Breast epithelium (tissue), 4 donors: Measurements from ENCODE around the gene EDEM2. TPM values are rescaled to one million over a fixed set of nuclear protein-coding genes. Genes with fewer than 3 reads are reported as not detected.

Experiments
- DNase-seq, 2 donors: peaks; one replicate each; pipeline ENCODE4 v3.0.0-alpha.2; 2019; ENCODE audit warnings: low spot score in 2 of 2
- H3K27ac ChIP-seq, 2 donors: fragments of 200-600 bp; sonication (generic) in 1 of 2; one replicate each; pipeline ENCODE4 v1.5.1; 2016 to 2019; ENCODE audit warnings: mild to moderate bottlenecking in 1 of 2
- H3K27me3 ChIP-seq, 2 donors: fragments of 200-600 bp; sonication (generic) in 1 of 2; one replicate each; pipeline versions ENCODE4 v1.5.1 to v1.6.0; 2017 to 2019; ENCODE audit warnings: control low read depth in 1 of 2, mild to moderate bottlenecking in 1 of 2
- H3K36me3 ChIP-seq: fragments of 200-600 bp; one replicate; pipeline ENCODE4 v1.5.1; 2019
- H3K4me1 ChIP-seq, 2 donors: fragments of 200-600 bp; sonication (generic); one replicate each; pipeline ENCODE4 v1.5.1; 2016 to 2019; ENCODE audit warnings: control low read depth in 1 of 2
- H3K4me3 ChIP-seq, 3 donors: fragments of 200-600 bp; sonication (generic); 1 replicate in 2 of 3; 2 replicates in 1 of 3; pipeline ENCODE4 v1.5.1; 2016 to 2019; ENCODE audit warnings: mild to moderate bottlenecking in 3 of 3, moderate library complexity in 2 of 3
- H3K9me3 ChIP-seq, 2 donors: fragments of 200-600 bp; sonication (generic) in 1 of 2; one replicate each; pipeline ENCODE4 v1.5.1; 2016 to 2019; ENCODE audit warnings: control low read depth in 1 of 2
- CTCF ChIP-seq, 3 donors: fragments of 450-650 bp; IDR thresholded peaks; one replicate each; pipeline ENCODE4 v1.5.1; 2016 to 2017; ENCODE audit warnings: antibody characterized with exemption in 3 of 3, mild to moderate bottlenecking in 3 of 3, moderate library complexity in 3 of 3
- POLR2A ChIP-seq: fragments of 450-650 bp; IDR thresholded peaks from one replicate; pipeline ENCODE4 v1.6.1; 2016; ENCODE audit warnings: antibody characterized with exemption, mild to moderate bottlenecking, moderate library complexity
- POLR2AphosphoS5 ChIP-seq, 3 donors: sonication (generic); formaldehyde crosslinking; IDR thresholded peaks; one replicate each; pipeline ENCODE4 v1.6.1; 2017; ENCODE audit warnings: antibody characterized with exemption in 3 of 3
- intact Hi-C: fragments of 100-400 bp; cut with DNase I; formaldehyde crosslinking; loops from one replicate; pipeline ENCODE4 v1.15.1; 2023; ENCODE audit warnings: low total_unique reads
- total RNA-seq, 3 donors: library from RNA; depleted of rRNA; stranded (reverse); fragments of >200 nt; gene quantifications; one replicate each; pipeline ENCODE4 v1.1.0, GENCODE V29; 2016

EDEM2 gene
- total RNA-seq, 3 donors from 2014 or later, result 19.3 to 25.8 (median 22.4) TPM

- Histone ChIP-seq H3K27me3 (no peaks in the 10 kb centered on the region), H3K4me1 (no peaks in the 10 kb centered on the region), H3K9me3 (no peaks in the 10 kb centered on the region), H3K27ac (no peak overlapping the region), H3K36me3 (no peaks in the 10 kb centered on the region), H3K4me3 (no peak overlapping the region)
- intact Hi-C loops, result no loop called here
- no peak for DNase-seq
- no peak for TF ChIP-seq CTCF (IDR thresholded peaks at IDR 0.05)
- TF ChIP-seq POLR2A, result no peak
- TF ChIP-seq POLR2AphosphoS5 (IDR thresholded peaks at IDR 0.05), result no peak
Measured at GRCh38 chr20:35106827-35107380, 40.2 kb downstream of the EDEM2 start.

GRCh38 chr20:35104685-35105295 lies 42.3 kb downstream of the EDEM2 start:
- Histone ChIP-seq H3K27ac (no peak overlapping the region), H3K27me3 (no peaks in the 10 kb centered on the region), H3K4me3 (no peak overlapping the region), H3K9me3 (no peaks in the 10 kb centered on the region), H3K4me1 (no peaks in the 10 kb centered on the region), H3K36me3 (no peaks in the 10 kb centered on the region)
- no peak for DNase-seq
- TF ChIP-seq CTCF (IDR thresholded peaks at IDR 0.05), result no peak
- no peak for TF ChIP-seq POLR2A
- TF ChIP-seq POLR2AphosphoS5 (IDR thresholded peaks at IDR 0.05), result no peak
- intact Hi-C loops, result loop anchor here (2.0 kb wide), 1 partner anchor 38 kb away; no protein-coding TSS in a partner anchor

GRCh38 chr20:35101620-35102019 lies 45.5 kb downstream of the EDEM2 start:
- H3K4me3 ChIP-seq, result no peak overlapping the region

GRCh38 chr20:35093267-35093884 lies 53.8 kb downstream of the EDEM2 start:
- Histone ChIP-seq H3K27ac (peak overlapping the region; percentile 95 to 97), H3K36me3 (no peaks in the 10 kb centered on the region), H3K27me3 (no peaks in the 10 kb centered on the region), H3K4me1 (peaks cover 0 to 4% of the 10 kb centered on the region in 2 donors), H3K4me3 (peak overlapping the region; percentile 68 to 82 (median 79)), H3K9me3 (no peaks in the 10 kb centered on the region)
- TF ChIP-seq POLR2A (no peak), POLR2AphosphoS5 (IDR thresholded peaks at IDR 0.05) (no peak)
- intact Hi-C loops, result no loop called here
- no peak for DNase-seq

More at GRCh38 chr20:35101620-35102019, 45.5 kb downstream of the EDEM2 start:
- intact Hi-C loops, result no loop called here
- DNase-seq, result no peak
- Histone ChIP-seq H3K36me3 (no peaks in the 10 kb centered on the region), H3K27ac (no peak overlapping the region), H3K4me1 (no peaks in the 10 kb centered on the region), H3K27me3 (no peaks in the 10 kb centered on the region), H3K9me3 (no peaks in the 10 kb centered on the region)
- TF ChIP-seq POLR2AphosphoS5 (IDR thresholded peaks at IDR 0.05) (no peak), POLR2A (no peak)

GRCh38 chr20:35092524-35093266 lies 54.4 kb downstream of the EDEM2 start, which contains the start of gene TRPC4AP:
TSS of gene TRPC4AP (minus strand) at chr20:35092807. CDS start at chr20:35092781, 26 bp downstream.
- peaks cover 0 to 10% of the 10 kb centered on the region in 2 donors for H3K4me1 ChIP-seq
- H3K36me3 ChIP-seq, result no peaks in the 10 kb centered on the region
- H3K4me3 ChIP-seq, result peak within 1 kb of the TSS; percentile 68 to 82 (median 79)
- peak; percentile 56 to 91 (median 76) for TF ChIP-seq POLR2AphosphoS5 (IDR thresholded peaks at IDR 0.05)
- TF ChIP-seq CTCF (IDR thresholded peaks at IDR 0.05), result peak; percentile 96 to 98 (median 97)
- no peak for TF ChIP-seq POLR2A
- H3K27me3 ChIP-seq, result no peaks in the 10 kb centered on the region
- intact Hi-C loops, result no loop called here
- H3K27ac ChIP-seq, result peak within 1 kb of the TSS; percentile 95 to 97
- DNase-seq, result peak; percentile 83 to 87
- no peaks in the 10 kb centered on the region for H3K9me3 ChIP-seq
